ENCODE results near the gene TRAPPC1.

Gene TRAPPC1

GRCh38 chr17:7882629-7883028, 49.1 kb downstream of the TRAPPC1 start:
- Histone ChIP-seq H3K4me3 (ENCODE audit: insufficient read depth, low read length, poor library complexity, severe bottlenecking) (peak overlapping the region; percentile 32), H3K9ac (ENCODE audit: low read length) (peak overlapping the region; percentile 57), H3K9me2 (replicated peaks; ENCODE audit: insufficient read depth, low read length) (no peaks in the 10 kb centered on the region), H3F3A (ENCODE audit: insufficient read depth) (peaks cover 55% of the 10 kb centered on the region), H2AFZ (ENCODE audit: low read depth, low read length, severe bottlenecking) (no peak overlapping the region), H3K9me3 (ENCODE audit: insufficient read depth, low read length) (no peaks in the 10 kb centered on the region), H3K4me2 (ENCODE audit: low read depth, low read length, poor library complexity, severe bottlenecking) (peak overlapping the region; percentile 96), H3K27ac (ENCODE audit: low read depth, low read length) (peak overlapping the region; percentile 85), H3K36me3 (ENCODE audit: low read length) (peaks cover 10% of the 10 kb centered on the region), H3K79me2 (ENCODE audit: insufficient read depth, low read length) (peaks cover 30% of the 10 kb centered on the region), H3K27me3 (ENCODE audit: low read length) (no peaks in the 10 kb centered on the region), H4K20me1 (ENCODE audit: low read depth, low read length) (no peaks in the 10 kb centered on the region)
- TF ChIP-seq, protein P1, sequence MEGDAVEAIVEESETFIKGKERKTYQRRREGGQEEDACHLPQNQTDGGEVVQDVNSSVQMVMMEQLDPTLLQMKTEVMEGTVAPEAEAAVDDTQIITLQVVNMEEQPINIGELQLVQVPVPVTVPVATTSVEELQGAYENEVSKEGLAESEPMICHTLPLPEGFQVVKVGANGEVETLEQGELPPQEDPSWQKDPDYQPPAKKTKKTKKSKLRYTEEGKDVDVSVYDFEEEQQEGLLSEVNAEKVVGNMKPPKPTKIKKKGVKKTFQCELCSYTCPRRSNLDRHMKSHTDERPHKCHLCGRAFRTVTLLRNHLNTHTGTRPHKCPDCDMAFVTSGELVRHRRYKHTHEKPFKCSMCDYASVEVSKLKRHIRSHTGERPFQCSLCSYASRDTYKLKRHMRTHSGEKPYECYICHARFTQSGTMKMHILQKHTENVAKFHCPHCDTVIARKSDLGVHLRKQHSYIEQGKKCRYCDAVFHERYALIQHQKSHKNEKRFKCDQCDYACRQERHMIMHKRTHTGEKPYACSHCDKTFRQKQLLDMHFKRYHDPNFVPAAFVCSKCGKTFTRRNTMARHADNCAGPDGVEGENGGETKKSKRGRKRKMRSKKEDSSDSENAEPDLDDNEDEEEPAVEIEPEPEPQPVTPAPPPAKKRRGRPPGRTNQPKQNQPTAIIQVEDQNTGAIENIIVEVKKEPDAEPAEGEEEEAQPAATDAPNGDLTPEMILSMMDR (IDR thresholded peaks at IDR 0.05; ENCODE audit: insufficient read depth, low read length, poor library complexity, severe bottlenecking), result no peak
- TF ChIP-seq EZH2phosphoT487 (conservative IDR thresholded peaks at IDR 0.05; ENCODE audit: low read length), result no peak

- H3K36me3 ChIP-seq (ENCODE audit: low read length), result peaks cover 14% of the 10 kb centered on the region
- H2AFZ ChIP-seq (ENCODE audit: low read depth, low read length, severe bottlenecking), result no peak overlapping the region
- no peaks in the 10 kb centered on the region for H4K20me1 ChIP-seq (ENCODE audit: low read depth, low read length)
- peaks cover 54% of the 10 kb centered on the region for H3F3A ChIP-seq (ENCODE audit: insufficient read depth)
- H3K4me2 ChIP-seq (ENCODE audit: low read depth, low read length, poor library complexity, severe bottlenecking), result peak overlapping the region; percentile 96
- TF ChIP-seq EZH2phosphoT487 (conservative IDR thresholded peaks at IDR 0.05; ENCODE audit: low read length), result no peak
- TF ChIP-seq, protein P1 (IDR thresholded peaks at IDR 0.05; ENCODE audit: insufficient read depth, low read length, poor library complexity, severe bottlenecking), result no peak
- peak overlapping the region; percentile 32 for H3K4me3 ChIP-seq (ENCODE audit: insufficient read depth, low read length, poor library complexity, severe bottlenecking)
- no peaks in the 10 kb centered on the region for H3K9me3 ChIP-seq (ENCODE audit: insufficient read depth, low read length)
- peaks cover 25% of the 10 kb centered on the region for H3K79me2 ChIP-seq (ENCODE audit: insufficient read depth, low read length)
- no peaks in the 10 kb centered on the region for H3K27me3 ChIP-seq (ENCODE audit: low read length)
- peak overlapping the region; percentile 85 for H3K27ac ChIP-seq (ENCODE audit: low read depth, low read length)
- no peaks in the 10 kb centered on the region for H3K9me2 ChIP-seq (replicated peaks; ENCODE audit: insufficient read depth, low read length)
- peak overlapping the region; percentile 57 for H3K9ac ChIP-seq (ENCODE audit: low read length)
Measured at GRCh38 chr17:7882068-7882467, 49.7 kb downstream of the TRAPPC1 start.

DNA sequence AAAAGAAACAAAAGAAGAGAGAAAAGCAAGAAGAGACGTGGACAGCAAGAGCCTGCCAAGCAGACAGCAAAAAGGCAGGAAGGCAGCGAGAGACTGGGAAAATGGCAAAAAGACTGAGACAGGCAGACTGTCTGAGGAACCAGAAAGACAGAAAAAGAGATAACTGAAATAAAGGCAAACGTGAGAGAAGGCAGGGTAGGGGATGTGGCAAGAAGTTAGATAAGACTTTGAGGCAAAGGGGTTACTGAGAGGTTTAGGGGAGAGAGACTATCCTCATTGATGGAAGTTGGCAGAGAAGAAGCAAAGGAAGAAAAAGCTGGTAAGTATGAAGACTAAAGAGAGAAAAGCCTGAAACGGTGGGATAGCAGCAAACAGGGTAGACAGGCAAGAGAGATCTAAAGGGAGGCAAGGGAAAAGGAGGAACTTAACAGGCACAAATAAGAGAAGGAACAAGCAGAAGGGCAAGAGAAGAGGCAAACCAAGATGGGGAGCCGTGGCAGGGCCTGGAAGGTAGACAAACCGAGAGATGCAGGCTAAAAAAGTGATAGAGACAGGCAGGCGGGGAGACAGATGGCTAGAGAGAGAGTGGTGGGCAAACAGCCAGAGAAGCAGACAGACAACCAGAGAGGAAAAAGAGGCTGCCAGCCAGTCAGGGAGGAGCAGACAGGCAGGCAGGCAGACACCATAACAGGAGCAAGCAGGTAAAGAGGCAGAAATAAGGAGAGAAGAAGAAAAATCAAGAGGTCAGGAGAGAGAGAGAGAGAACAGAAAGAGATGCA, 50.3 kb downstream of the TRAPPC1 start:
- peak overlapping the region; percentile 32 for H3K4me3 ChIP-seq (ENCODE audit: insufficient read depth, low read length, poor library complexity, severe bottlenecking)
- TF ChIP-seq EZH2phosphoT487 (conservative IDR thresholded peaks at IDR 0.05; ENCODE audit: low read length), result no peak
- TF ChIP-seq, protein P1 (IDR thresholded peaks at IDR 0.05; ENCODE audit: insufficient read depth, low read length, poor library complexity, severe bottlenecking), result no peak
- peak overlapping the region; percentile 96 for H3K4me2 ChIP-seq (ENCODE audit: low read depth, low read length, poor library complexity, severe bottlenecking)
- H3F3A ChIP-seq (ENCODE audit: insufficient read depth), result peaks cover 54% of the 10 kb centered on the region
- H3K36me3 ChIP-seq (ENCODE audit: low read length), result peaks cover 18% of the 10 kb centered on the region
- H3K27ac ChIP-seq (ENCODE audit: low read depth, low read length), result peak overlapping the region; percentile 85
- no peaks in the 10 kb centered on the region for H3K9me2 ChIP-seq (replicated peaks; ENCODE audit: insufficient read depth, low read length)
- H3K9ac ChIP-seq (ENCODE audit: low read length), result peak overlapping the region; percentile 57
- peaks cover 19% of the 10 kb centered on the region for H3K79me2 ChIP-seq (ENCODE audit: insufficient read depth, low read length)
- H3K27me3 ChIP-seq (ENCODE audit: low read length), result no peaks in the 10 kb centered on the region
- H2AFZ ChIP-seq (ENCODE audit: low read depth, low read length, severe bottlenecking), result no peak overlapping the region
- no peaks in the 10 kb centered on the region for H3K9me3 ChIP-seq (ENCODE audit: insufficient read depth, low read length)
- no peaks in the 10 kb centered on the region for H4K20me1 ChIP-seq (ENCODE audit: low read depth, low read length)

All from SU-DHL-6 (cell line).